GM12873 (cell line): ENCODE data around the gene TCTA.

Experiments
- TF ChIP-seq, protein P1 (sequence below): IDR thresholded peaks from 2 replicates; pipeline ENCODE4 v1.5.1; 2012; ENCODE audit warnings: low read depth, mild to moderate bottlenecking, moderate library complexity, low read length, control low read depth; ENCODE audit not compliant: insufficient read depth; ENCODE audit errors: missing control alignments

The TCTA gene

DNA sequence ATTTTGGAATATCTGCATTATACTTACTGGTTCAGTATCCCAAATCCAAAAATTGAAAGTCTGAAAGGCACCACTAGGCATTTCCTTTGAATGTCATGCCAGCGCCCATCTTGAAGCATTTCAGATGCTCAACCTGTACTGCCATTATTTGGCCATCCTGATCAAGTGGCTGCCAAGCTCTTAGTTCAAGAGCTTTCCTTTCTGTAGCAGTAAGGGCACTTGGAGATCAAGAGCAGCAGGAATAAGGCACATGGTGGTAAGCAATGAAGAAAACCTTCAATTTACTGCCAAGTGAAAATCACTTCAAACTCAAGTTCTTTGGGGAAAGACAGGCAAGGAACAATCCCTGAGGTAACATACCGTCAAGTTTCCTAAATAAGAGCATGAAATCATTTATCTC lies 10.5 kb upstream of the TCTA start:
- TF ChIP-seq, protein P1, sequence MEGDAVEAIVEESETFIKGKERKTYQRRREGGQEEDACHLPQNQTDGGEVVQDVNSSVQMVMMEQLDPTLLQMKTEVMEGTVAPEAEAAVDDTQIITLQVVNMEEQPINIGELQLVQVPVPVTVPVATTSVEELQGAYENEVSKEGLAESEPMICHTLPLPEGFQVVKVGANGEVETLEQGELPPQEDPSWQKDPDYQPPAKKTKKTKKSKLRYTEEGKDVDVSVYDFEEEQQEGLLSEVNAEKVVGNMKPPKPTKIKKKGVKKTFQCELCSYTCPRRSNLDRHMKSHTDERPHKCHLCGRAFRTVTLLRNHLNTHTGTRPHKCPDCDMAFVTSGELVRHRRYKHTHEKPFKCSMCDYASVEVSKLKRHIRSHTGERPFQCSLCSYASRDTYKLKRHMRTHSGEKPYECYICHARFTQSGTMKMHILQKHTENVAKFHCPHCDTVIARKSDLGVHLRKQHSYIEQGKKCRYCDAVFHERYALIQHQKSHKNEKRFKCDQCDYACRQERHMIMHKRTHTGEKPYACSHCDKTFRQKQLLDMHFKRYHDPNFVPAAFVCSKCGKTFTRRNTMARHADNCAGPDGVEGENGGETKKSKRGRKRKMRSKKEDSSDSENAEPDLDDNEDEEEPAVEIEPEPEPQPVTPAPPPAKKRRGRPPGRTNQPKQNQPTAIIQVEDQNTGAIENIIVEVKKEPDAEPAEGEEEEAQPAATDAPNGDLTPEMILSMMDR, result no peak

DNA sequence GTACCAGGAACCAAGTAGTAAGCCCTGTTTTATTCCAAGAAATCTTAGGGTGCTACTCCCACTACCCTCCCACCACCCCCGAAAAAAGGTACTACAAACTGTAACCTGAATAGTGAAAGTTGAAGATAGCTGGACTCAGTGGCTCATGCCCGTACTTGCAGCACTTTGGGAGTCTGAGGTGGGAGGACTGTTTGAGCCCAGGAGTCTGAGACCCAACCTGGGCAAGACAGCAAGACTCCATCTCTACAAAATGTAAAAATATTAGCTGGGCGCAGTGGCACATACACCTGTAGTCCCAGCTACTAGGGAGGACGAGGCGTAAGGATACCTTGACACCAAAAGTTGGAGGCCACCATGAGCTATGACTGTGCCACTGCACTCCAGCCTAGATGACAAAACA lies 8.3 kb upstream of the TCTA start:
- TF ChIP-seq, protein P1, result no peak

DNA sequence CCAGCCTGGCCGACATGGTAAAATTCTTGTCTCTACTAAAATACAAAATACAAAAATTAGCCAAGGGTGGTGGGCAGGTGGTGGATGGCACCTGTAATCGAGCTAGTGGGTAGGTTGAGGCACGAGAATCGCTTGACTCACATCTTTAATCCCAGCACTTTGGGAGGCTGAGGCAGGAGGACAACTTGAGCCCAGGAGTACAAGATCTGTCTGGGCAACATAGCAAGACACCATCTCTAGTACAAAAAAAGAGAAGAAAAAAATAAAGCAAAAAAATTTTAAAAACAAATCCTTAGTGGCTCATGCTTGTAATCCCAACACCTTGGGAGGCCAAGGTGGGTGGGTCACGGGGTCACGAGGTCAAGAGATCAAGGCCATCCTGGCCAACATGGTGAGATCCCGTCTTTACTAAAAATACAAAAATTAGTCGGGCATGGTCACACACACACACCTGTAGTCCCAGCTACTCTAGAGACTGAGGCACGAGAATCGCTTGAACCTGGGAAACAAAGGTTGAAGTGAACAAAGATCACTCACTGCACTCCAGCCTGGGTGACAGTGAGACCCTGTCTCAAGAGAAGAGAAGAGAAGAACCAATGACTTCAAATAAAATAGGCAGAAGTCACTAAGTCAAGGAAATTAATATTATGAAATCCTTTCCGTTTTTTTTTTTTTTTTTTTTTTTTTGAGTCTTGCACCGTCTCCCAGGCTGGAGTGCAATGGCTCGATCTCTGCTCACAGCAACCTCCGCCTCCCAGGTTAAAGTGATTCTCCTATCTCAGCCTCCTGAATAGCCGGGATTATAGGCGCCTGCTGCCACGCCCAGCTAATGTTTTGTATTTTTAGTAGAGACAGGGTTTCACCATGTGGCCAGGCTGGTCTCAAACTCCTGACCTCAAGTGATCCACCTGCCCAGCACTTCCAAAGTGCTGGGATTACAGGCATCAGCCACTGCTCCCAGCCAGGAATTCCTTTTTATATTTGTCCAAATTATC lies 5.4 kb upstream of the TCTA start:
- TF ChIP-seq, protein P1, result no peak

DNA sequence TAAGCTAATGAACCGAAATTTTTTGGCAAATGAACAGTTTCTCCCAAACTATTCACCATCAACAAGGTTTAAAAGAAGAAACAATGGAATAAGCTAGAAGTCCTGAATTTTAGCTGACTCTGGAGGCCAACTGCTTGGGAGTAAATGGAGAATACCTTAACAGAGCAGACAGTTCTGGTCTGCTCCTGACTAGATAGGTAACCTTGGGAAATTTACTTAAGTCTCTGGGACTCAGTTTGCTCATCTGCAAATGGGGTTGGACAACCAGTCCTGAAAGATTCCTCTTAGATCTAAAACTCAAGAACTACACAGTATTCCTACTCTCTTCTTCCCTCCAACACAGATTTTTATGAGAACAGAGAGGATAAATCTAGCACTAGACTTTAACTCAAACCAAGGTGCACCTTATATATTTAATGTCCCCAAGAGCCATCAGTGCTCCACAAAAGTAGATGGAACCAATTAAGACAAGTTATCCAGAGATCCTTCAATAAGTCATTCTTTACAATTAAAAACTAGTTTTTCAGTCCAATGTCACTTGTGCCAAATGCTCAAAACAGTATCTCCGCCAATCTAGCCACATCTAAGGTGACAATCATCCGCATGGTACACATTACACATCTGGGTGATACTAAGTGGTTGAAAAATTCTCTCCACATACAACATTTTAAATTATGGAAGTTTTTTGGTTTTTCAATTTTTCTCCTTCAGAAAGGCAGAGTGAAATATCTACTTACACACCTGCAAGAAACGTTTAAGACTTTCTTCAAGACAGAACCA lies 2.0 kb upstream of the TCTA start:
- TF ChIP-seq, protein P1, result no peak

DNA sequence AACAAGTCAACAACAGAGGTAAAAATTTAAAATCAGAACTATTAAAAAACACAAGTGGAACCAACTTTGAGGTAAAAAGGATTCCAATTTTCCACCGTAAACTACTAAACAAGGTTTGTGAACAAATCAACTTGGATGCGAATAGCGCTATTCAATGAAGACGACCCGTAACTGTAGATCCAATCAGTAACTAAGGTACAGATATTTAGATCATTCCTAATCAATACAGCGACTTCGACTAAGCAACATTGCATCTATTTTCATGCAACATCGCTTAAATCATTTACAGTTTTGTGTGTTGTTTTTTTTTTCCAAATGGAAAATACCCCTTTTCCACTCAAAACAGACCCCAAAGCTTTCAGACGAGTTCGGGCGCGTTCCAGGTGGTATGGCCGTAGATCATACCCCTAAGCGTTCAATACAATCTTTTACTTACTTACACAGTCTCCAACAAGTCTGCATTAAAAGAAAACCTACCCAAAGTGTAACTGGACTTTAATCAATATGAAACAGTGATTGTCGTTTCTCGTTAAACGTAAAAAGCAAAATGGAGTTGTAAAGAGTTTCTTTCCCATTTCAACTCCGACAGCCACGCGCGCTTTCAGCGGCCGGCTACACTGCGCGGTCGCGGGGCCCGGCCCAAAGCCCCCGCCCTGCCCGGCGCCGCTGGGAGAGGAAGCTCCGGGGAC lies 1.2 kb upstream of the TCTA start:
- TF ChIP-seq, protein P1, result no peak

DNA sequence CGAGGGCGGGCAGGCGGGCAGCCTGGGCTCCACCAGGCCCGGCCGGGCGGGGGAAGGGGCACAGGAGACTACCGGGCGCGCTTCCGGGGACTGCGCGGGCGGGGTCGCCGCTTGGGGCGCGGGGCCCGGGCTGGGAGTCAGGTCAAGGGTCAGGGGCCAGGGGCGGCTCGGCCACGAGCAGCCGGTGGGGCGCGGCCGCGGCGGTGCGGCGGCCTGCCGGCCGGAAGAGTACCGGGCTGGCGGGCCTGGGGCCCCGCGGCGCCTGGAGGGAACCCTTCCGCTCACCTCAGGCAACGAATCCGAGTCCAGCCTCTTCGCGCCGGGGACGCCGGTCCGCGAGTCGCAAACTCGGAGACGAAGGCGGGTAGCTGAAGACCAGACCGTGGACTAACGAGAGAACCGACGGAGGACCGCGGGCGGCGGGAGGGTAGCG lies 672 bp upstream of the TCTA start:
- TF ChIP-seq, protein P1, result no peak

DNA sequence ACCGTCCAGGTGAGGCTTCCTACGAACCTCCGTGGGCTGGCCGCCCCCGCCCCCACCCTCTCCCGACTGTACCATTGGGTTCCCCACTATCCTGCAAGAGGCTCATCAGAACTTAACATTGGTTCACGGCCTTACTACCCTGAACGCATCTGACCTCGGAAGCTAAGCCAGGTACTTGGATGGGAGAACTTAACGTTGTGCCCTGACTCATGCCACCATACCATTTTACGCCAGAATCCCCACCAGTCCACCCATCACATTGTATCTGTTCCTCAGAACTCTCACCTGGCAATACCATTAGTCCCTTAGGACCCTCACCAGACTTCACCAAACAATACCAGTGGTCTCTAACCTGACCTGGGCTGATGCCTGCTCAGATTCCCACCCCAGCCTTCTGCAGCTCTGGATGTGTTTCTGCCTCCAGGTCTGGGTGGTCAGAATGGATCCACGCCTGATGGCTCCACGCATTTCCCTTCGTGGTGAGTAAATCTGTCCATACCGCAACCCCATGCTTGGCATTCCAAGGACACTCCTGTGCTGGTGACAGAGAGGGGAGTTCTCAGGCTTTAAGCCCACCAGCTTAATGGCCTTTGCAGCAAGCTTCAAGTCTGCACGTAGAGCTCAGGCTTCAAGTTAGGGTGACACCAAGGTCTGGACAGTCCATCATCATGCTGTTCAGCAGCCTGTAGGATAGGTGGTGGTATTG lies 562 bp downstream of the TCTA start:
- TF ChIP-seq, protein P1, result no peak
